Measurements from ENCODE around the gene FAM221B.

The FAM221B gene

GRCh38 chr9:35856882-35857281 lies 28.4 kb upstream of the FAM221B start:
- no peak overlapping the region for H3K27ac ChIP-seq
- no peak overlapping the region for H2AFZ ChIP-seq
- H3K9me3 ChIP-seq (ENCODE audit: control insufficient read depth, low read length): no peaks in the 10 kb centered on the region
- TF ChIP-seq CTCF (IDR thresholded peaks at IDR 0.05): no peak
- H3K4me2 ChIP-seq (ENCODE audit: low read length): no peak overlapping the region
- no peaks in the 10 kb centered on the region for H3K27me3 ChIP-seq (ENCODE audit: control insufficient read depth, insufficient read depth, low read length)
- no peaks in the 10 kb centered on the region for H3K79me2 ChIP-seq
- no peak overlapping the region for H3K4me3 ChIP-seq (ENCODE audit: low read depth, low read length)
- no peak overlapping the region for H3K9ac ChIP-seq
- no peaks in the 10 kb centered on the region for H3K36me3 ChIP-seq (ENCODE audit: control insufficient read depth, insufficient read depth, low read length)
- H3K4me1 ChIP-seq: peaks cover 4% of the 10 kb centered on the region

DNA sequence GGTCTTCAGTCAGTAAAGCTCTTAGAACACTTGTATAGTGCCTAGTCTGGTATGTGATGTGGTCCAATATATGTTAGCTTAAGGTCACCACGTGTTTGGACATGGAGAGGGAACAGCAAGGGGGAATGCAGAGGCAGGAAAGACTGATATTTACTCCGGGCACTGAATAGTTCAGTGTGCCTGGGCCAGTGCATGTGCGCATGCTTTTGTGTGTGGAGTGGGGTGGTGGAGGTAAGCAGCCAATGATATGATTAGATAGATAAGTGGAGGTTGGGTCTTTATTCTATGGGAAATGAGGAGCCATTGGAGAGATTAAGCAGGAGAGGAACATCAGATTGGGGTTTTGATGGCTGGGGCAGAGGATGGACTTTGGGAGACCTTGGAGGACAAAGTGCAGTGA lies 27.7 kb upstream of the FAM221B start:
- no peak overlapping the region for H3K9ac ChIP-seq

DNA sequence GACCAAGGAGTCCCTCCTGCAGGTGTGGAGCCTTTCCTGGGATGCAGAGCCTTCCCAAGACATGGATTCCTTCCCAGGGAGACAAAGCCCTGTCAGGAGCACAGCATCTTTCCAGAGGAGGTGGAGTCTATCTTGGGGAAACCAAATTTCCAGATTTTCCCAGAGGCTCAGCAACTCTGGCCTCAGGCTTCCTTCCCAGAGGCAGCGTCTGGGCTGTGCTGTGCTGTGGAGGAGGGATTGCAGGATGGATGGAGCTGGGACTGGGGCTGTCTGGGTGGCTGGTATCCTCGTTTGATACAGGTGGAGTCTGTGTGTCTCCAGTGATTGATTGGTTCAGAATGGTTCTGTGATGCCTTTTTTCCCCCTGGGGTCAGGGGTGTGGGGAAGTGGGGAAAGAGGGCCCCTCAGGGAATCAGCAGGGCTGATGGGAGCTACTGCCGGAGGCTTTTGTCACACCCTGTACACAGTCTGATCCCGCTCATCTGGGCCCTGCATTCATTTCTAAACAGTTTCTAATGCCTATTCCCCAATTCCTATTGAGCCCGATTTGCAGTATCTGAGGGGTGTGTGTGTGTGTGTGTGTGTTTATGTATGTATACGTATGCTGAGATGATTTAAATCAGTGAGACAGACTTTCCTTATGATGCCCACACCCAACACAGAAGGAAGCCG lies 25.7 kb upstream of the FAM221B start:
- H3K79me2 ChIP-seq: no peaks in the 10 kb centered on the region
- TF ChIP-seq CTCF (IDR thresholded peaks at IDR 0.05): no peak
- H3K36me3 ChIP-seq (ENCODE audit: control insufficient read depth, insufficient read depth, low read length): no peaks in the 10 kb centered on the region
- H3K9me3 ChIP-seq (ENCODE audit: control insufficient read depth, low read length): no peaks in the 10 kb centered on the region
- no peak overlapping the region for H2AFZ ChIP-seq
- no peaks in the 10 kb centered on the region for H3K27me3 ChIP-seq (ENCODE audit: control insufficient read depth, insufficient read depth, low read length)
- H3K4me1 ChIP-seq: peaks cover 4% of the 10 kb centered on the region
- H3K27ac ChIP-seq: no peak overlapping the region
- H3K9ac ChIP-seq: no peak overlapping the region
- no peak overlapping the region for H3K4me2 ChIP-seq (ENCODE audit: low read length)
- no peak overlapping the region for H3K4me3 ChIP-seq (ENCODE audit: low read depth, low read length)

More for the DNA sequence above, 27.7 kb upstream of the FAM221B start:
- Histone ChIP-seq H3K36me3 (ENCODE audit: control insufficient read depth, insufficient read depth, low read length) (no peaks in the 10 kb centered on the region), H3K79me2 (no peaks in the 10 kb centered on the region), H3K27ac (no peak overlapping the region), H2AFZ (no peak overlapping the region), H3K4me2 (ENCODE audit: low read length) (no peak overlapping the region), H3K9me3 (ENCODE audit: control insufficient read depth, low read length) (no peaks in the 10 kb centered on the region), H3K27me3 (ENCODE audit: control insufficient read depth, insufficient read depth, low read length) (no peaks in the 10 kb centered on the region), H3K4me3 (ENCODE audit: low read depth, low read length) (no peak overlapping the region), H3K4me1 (peaks cover 4% of the 10 kb centered on the region)
- TF ChIP-seq CTCF (IDR thresholded peaks at IDR 0.05): no peak

- H3K27me3 ChIP-seq (ENCODE audit: control insufficient read depth, insufficient read depth, low read length): no peaks in the 10 kb centered on the region
- TF ChIP-seq CTCF (IDR thresholded peaks at IDR 0.05): no peak
- H2AFZ ChIP-seq: no peak overlapping the region
- no peaks in the 10 kb centered on the region for H3K79me2 ChIP-seq
- H3K36me3 ChIP-seq (ENCODE audit: control insufficient read depth, insufficient read depth, low read length): no peaks in the 10 kb centered on the region
- no peak overlapping the region for H3K4me3 ChIP-seq (ENCODE audit: low read depth, low read length)
- H3K9me3 ChIP-seq (ENCODE audit: control insufficient read depth, low read length): no peaks in the 10 kb centered on the region
- H3K4me2 ChIP-seq (ENCODE audit: low read length): no peak overlapping the region
- no peaks in the 10 kb centered on the region for H3K4me1 ChIP-seq
- H3K9ac ChIP-seq: no peak overlapping the region
- H3K27ac ChIP-seq: no peak overlapping the region
These were observed 24.6 kb upstream of the FAM221B start for GRCh38 chr9:35852876-35853865.
